NCI-H446 treated with DMSO at 0.1 percent for 48 hours (cell line): ENCODE measurements around the gene FBLN2.

Source experiments
- DNase-seq: peaks from one replicate; lab custom pipeline; 2025; lab: John Stamatoyannopoulos, UW

Gene FBLN2

DNA sequence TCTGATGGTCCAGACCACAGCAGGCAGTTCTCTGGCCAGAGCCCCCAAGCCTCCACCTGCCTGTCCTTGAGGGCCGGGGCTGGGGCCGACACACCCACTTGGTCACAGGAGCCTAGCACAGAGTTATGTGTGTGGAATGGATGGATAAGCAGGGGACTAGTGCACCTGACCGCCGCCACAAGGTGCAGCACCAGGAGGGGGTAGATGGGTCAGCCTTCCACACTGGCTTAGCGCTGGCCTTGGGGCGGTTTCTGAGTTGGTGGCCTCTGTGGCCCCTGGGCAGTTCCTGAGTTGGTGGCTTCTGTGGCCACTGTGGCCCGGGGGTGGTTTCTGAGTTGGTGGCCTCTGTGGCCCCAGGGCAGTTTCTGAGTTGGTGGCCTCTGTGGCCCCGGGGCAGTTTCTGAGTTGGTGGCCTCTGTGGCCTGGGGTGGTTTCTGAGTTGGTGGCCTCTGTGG lies 75.8 kb downstream of the FBLN2 start:
- no peak for DNase-seq

- DNase-seq = no peak
Measured at GRCh38 chr3:13626396-13626795, 77.5 kb downstream of the FBLN2 start.

DNA sequence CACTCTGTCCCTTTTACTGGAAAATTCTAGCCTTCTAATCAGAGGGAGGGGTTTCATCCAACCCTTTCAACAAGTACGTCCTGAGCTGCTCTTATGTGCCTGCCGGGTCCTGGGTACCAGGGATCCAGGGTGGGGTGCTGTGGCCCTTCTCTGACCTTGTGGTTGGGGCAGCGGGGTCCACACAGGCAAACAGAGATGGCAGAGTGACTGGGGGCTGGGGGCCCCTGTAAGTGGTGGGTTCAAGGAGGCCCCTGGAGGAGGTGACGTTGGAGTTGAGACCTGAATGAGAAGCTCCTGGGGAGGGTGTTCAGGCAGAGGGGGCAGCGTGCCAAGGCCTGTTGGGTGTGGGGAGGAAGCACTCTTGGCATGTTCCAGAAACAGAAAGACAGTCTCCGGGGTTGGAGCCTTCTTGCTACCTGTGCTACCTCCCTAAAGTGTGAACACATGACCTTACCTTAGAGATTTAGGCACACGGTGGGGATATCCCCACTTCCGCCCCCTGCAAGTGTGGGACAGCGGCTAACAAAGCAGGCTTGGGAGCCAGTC lies 78.1 kb downstream of the FBLN2 start:
- no peak for DNase-seq

DNA sequence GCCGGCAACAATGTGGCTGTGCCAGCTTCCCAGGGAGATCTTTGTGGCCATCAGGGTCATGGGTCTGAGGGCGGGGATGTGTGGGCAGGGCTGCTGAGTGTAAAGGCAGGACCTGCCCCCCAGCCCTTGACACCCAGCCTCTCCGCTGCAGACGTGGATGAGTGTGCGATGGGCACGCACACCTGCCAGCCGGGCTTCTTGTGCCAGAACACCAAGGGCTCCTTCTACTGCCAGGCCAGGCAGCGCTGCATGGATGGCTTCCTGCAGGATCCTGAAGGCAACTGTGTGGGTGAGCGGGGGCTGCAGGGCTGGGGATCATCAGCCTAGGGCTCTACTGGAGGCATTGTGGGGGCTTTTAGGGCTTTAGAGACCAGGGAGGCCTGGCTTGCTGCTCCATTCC lies 78.8 kb downstream of the FBLN2 start:
- no peak for DNase-seq

GRCh38 chr3:13628432-13628831 lies 79.5 kb downstream of the FBLN2 start:
- DNase-seq = no peak

GRCh38 chr3:13628841-13629551 lies 80.1 kb downstream of the FBLN2 start:
- DNase-seq = no peak

- DNase-seq = no peak
Measured at GRCh38 chr3:13629644-13630043, 80.7 kb downstream of the FBLN2 start.

DNA sequence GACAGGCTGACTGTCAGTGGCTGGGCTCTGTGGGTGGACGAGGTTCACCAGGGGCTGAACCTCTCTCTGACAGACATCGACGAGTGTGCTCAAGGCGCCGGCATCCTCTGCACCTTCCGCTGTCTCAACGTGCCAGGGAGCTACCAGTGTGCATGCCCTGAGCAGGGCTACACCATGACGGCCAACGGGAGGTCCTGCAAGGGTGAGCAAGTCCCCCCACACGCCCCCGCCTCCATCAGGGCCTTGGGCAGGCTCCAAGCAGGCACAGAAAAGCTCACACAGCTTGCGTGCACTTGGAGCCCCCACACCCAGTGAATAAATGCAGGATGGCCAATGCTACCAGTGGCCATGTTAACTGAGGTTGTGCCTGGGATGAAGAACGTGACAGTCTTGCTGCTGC lies 82.3 kb downstream of the FBLN2 start:
- no peak for DNase-seq

GRCh38 chr3:13633176-13633575 lies 84.3 kb downstream of the FBLN2 start:
- DNase-seq = no peak

DNA sequence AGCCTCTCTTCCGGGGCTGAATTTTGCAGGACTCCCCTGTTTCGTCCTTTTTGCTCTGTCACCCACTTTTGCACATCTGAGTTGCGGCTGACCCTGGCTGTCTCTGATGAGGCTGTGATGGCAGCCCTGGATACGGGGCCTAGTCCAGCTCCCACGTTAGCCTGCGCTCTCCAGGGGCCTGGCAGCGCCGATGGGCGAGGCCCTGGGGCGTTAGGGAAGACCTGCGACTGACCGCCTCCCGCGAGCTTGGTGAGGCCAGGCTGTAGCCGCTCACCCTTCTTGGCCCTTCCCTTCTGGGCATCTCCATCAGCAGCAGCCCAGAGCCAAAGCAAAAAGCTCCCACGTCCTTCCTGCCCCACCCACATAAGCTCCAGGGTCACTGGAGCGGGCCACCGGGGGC lies 85.2 kb downstream of the FBLN2 start:
- DNase-seq = no peak

- DNase-seq = no peak
Measured at GRCh38 chr3:13634615-13635014, 85.7 kb downstream of the FBLN2 start.

DNA sequence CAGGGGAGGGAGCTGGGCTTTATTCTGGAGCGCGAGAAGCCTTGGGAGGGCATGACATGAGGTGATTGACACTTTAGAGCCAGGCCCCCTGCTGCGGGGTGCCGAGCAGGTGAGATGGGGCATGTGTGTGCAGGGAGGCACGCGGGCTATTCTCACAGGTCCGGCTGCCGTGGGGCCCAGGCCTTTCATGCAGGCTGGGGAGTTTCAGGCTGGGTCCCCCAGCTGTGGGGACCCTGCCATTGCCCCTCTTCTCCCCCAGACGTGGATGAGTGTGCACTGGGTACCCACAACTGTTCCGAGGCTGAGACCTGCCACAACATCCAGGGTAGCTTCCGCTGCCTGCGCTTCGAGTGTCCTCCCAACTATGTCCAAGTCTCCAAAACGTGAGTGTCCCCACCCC lies 87.3 kb downstream of the FBLN2 start:
- DNase-seq = no peak

DNA sequence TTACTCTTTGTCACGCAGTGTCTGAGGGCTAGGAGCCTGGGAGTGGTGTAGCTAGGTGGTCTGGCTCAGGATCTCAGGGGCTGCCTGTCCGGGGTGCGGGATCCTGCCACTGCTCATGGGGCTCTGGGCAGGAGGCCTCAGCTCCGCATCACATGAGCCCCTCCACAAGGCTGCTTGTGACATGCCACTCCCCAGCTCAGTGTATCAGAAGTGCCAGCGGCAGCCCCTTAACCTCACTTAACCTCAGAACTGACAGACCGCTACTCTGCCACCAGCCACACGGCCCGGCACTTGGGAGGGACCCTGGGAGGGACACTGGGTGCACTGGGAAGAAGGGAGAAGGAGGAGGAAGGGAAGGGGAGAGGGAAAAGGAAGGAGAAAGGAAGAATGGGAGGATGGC lies 87.9 kb downstream of the FBLN2 start:
- no peak for DNase-seq

DNA sequence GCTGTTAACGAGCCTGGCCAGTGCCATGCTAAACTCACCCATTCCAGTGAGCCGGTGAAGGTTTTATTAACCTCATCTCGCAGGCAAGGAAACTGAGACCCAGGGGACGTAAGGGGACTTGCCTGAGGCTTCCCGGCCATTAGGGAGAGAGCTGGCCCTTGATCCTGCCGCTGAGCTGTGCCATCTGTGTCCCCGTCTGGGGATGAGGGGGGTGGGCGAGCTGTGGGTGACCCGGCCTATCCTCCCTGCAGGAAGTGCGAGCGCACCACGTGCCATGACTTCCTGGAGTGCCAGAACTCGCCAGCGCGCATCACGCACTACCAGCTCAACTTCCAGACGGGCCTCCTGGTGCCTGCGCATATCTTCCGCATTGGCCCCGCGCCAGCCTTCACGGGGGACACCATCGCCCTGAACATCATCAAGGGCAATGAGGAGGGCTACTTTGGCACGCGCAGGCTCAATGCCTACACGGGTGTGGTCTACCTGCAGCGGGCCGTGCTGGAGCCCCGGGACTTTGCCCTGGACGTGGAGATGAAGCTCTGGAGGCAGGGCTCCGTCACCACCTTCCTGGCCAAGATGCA lies 88.5 kb downstream of the FBLN2 start:
- DNase-seq = no peak

DNA sequence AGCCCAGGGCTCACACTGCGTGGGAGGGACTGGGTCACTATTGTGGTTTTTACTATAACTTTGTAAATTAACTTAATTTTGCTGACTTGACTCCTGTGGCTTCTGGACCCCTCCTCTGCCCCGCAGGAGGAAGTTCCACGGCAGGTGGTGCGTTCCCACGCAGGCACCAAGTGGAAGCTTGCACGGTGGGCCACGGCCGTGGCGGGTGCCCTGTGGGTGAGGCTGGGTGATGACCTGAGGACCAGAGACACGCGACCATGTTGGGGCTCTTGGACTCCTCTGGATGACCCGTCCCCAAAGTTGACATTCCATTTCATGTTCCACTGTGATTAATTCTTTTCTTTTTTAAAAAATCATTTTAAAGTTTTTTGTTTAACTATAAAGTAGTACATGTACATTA lies 89.0 kb downstream of the FBLN2 start:
- no peak for DNase-seq

DNA sequence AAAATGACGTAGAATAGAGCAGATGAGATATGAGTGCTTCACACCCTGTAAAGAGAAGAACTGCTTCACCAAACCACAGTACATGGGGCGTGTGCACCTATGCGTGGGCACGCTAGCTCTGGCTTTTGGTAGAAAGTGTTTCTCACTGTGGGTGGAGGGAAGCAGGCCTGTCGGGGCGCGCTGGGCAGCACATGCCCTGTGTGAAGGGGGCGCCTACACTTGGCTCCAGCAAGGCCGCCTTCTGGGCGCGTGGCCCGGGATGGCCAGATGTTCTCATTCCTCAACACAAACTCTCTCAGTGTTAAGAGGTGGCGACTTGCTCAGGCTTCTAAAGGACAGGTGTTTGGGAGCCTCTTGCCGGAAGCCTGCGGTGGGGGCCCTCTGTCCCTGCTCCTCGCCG lies 90.0 kb downstream of the FBLN2 start:
- DNase-seq = no peak

DNA sequence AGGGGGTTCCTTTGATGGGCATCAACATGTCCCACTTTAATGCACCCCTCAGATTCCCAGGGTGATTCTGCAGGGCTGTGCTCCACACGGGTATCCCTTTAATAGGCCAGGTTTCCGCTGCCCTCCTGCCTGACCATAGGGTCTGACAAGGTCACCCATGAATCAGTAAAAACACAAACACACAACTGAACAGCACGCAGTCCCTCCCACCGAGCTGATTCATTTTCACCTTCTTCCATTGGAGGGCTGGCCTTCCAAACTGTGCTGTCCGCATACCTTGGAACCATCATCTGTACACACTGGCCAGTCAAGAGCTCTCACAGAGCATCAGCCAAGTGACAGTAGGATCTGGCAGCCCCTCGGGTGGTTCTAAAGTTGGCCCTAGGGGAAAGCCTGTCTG lies 93.7 kb downstream of the FBLN2 start:
- DNase-seq = no peak

- DNase-seq = no peak
Measured at GRCh38 chr3:13644341-13645117, 95.6 kb downstream of the FBLN2 start.

DNA sequence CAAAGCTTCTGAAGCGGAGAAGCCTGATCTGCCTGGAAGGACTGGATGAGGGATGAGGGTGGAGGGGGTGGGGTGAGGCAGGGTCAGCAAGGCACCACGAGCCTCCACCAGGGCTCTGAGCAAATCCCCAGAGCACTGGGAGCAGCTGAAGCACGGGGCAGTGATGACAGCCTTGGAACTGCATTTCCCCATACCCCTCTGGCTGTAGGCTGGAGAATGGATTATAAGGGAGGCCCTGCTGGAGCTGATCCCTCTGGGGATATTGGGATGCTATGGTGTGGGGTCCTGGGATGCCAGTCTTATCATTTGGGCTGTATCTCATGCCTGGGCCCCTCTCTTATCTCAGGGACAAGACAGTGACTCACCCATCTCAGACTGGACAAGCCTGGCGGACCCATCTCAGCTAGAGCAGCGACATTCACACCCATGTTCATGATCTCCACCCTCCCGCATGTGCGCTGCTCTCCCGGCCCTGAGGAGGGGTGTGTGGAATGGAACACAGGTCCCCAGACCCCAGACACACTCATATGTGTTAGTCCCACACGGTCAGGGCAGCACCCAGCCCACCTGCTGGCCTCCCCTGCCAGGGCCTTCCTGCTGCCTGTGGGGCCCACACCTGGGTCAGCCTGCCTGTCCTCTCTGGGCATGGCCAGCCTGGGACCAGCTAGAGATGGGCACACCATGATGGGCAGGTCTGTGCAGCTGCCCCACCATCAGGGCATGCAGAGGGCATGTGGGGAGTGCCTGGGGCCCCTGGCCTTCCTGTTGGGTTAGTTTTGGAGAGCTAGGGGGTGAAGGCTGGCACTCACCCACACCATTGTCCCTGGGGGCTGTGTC lies 97.1 kb downstream of the FBLN2 start:
- DNase-seq = no peak

DNA sequence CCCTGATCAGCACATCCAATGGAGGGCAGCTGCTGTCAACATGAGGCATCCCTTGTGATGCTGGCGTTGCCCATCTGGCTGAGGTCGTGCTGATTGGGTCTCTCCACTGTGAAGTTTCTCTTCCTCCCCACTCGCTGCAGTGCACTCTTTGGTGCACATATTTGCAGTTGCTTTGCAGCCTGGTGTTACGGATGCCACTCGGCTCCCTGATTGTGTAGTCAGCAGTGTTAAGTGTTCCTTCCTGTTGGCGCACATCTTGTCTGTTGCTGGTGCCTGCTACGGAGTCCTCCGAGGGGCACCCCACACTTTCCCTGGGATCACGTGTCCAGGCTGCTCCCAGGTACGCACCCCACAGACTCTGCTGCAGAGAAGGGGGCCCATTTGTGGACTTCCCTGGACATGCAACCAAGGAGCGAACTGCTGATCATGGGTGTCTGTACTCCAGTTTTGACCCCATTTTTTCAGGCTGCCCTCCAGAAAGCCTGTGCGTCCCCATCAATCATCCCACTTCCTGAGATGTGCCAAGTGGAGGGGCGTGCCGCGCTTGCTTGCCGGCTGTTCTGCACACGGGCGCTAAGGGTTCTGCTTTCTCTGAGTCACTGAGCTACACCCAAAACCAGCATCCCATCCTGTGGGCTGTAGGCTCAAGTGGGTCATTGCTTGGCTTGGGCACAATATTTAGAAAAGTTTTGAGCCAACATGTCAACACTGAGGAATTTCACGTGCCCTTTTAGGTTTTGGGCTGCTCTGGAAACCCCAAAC lies 98.6 kb downstream of the FBLN2 start:
- DNase-seq = no peak
